ENCODE results near the gene TMEM165. TPM values are rescaled to one million over a fixed set of nuclear protein-coding genes. Genes with fewer than 3 reads are reported as not detected.

The TMEM165 gene
- total and polyA plus RNA-seq, 10 of the 15 experiments (the other 5 are each of a cell fraction or from before 2014, with no cell fraction given) = 18.3 to 141 (median 81.1) TPM

DNA sequence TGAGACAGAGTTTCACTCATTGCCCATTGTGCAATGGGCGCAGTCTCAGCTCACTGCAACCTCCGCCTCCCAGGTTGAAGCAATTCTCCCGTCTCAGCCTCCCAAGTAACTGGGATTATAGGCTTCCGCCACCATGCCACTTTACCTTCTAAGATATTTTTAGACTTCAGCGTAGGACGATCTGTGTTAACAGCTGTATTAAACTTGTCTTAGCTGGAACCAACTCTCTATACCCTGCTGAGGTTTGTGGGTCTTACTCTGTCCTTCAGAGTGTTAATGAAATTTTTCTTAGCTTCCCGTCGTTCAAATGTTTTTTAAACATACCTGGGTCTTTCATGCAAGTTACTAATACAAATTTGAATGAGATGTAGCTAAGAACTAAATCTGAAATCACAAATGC lies 14.7 kb downstream of the TMEM165 start:
- no peak overlapping the region for H2AFZ ChIP-seq (ENCODE audit: control insufficient read depth, low read depth, low read length)
- ChIA-PET RAD21 (ENCODE audit: unreplicated experiment) (interaction anchor here (0.7 to 4.0 kb wide), 7 partner anchors 13 to 537 kb away, joined by 3 to 41 read pairs (median 7); partner anchors contain the start of genes CLOCK and TMEM165), POLR2A (interaction anchor here (0.6 to 1.4 kb wide), 3 partner anchors 15 to 131 kb away, joined by 3 to 6 read pairs (median 4); partner anchors contain the start of gene TMEM165), SMC1A (ENCODE audit: uncharacterized antibody, unreplicated experiment) (interaction anchor here (0.9 to 4.3 kb wide), 11 partner anchors 11 to 892 kb away, joined by 3 to 36 read pairs (median 5); no protein-coding TSS in a partner anchor), CTCF (interaction anchor here (0.6 to 4.3 kb wide), 17 partner anchors 8 to 458 kb away, joined by 3 to 75 read pairs (median 9); partner anchors contain the start of genes CLOCK, SRD5A3 and TMEM165)
- H3K4me1 ChIP-seq (ENCODE audit: control insufficient read depth, insufficient read depth, low read length) = no peaks in the 10 kb centered on the region
- intact Hi-C loops (cut with micrococcal nuclease; ENCODE audit: unreplicated experiment) = no loop called here
- H3K9me3 ChIP-seq (replicated peaks; ENCODE audit: control insufficient read depth, insufficient read depth, low read length) = no peaks in the 10 kb centered on the region
- ATAC-seq = no peak
- no peak overlapping the region for H3K4me2 ChIP-seq (ENCODE audit: control insufficient read depth, insufficient read depth)
- in situ Hi-C loops (cut with MboI) = loop anchor here (25.0 kb wide), 1 partner anchor 452 kb away; the partner anchor contains the start of gene EXOC1
- WGBS (ENCODE audit: insufficient coverage, insufficient replicate concordance, low lambda C conversion rate, missing lambda C conversion rate) = 89% methylated on average over 8 of the region's 8 CpGs
- H3K36me3 ChIP-seq (ENCODE audit: control insufficient read depth in 2 of 2, insufficient read depth in 2 of 2, low read length in 1 of 2) = peaks cover 2 to 12% of the 10 kb centered on the region in 2 experiments; a peak in 3 of 4 replicates
- DNase-seq (ENCODE audit: low read depth, low spot score) = no peak
- H4K20me1 ChIP-seq (ENCODE audit: control insufficient read depth, insufficient read depth) = peaks cover 3% of the 10 kb centered on the region; the same call in 1 of the 2 replicates
- H3K79me2 ChIP-seq (ENCODE audit: control insufficient read depth, insufficient read depth, low read length) = peaks cover 58% of the 10 kb centered on the region
- FAIRE-seq = no peak
- no TSS peak for BruUV-seq (replicated peaks)
- no peaks in the 10 kb centered on the region for H3K27me3 ChIP-seq (replicated peaks in 1 of 2; ENCODE audit: control insufficient read depth in 2 of 2, insufficient read depth in 2 of 2, low read length in 1 of 2)
- H3K9ac ChIP-seq (ENCODE audit: control insufficient read depth, insufficient read depth, low read length) = no peak overlapping the region
- H3K27ac ChIP-seq (ENCODE audit: control insufficient read depth, insufficient read depth) = no peak overlapping the region
- no peak overlapping the region for H3K4me3 ChIP-seq
- TF ChIP-seq NKRF (conservative IDR thresholded peaks at IDR 0.05) = no peak
- TF ChIP-seq CREB1 (IDR thresholded peaks at IDR 0.05; ENCODE audit: low read depth) = no peak
- TF ChIP-seq, protein P1, sequence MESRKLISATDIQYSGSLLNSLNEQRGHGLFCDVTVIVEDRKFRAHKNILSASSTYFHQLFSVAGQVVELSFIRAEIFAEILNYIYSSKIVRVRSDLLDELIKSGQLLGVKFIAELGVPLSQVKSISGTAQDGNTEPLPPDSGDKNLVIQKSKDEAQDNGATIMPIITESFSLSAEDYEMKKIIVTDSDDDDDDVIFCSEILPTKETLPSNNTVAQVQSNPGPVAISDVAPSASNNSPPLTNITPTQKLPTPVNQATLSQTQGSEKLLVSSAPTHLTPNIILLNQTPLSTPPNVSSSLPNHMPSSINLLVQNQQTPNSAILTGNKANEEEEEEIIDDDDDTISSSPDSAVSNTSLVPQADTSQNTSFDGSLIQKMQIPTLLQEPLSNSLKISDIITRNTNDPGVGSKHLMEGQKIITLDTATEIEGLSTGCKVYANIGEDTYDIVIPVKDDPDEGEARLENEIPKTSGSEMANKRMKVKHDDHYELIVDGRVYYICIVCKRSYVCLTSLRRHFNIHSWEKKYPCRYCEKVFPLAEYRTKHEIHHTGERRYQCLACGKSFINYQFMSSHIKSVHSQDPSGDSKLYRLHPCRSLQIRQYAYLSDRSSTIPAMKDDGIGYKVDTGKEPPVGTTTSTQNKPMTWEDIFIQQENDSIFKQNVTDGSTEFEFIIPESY (IDR thresholded peaks at IDR 0.05) = no peak
- no peak for TF ChIP-seq NR2F1 (conservative IDR thresholded peaks at IDR 0.05)
- TF ChIP-seq KDM1A (IDR thresholded peaks at IDR 0.05; ENCODE audit: borderline replicate concordance) = no peak
- TF ChIP-seq ZBED1 (IDR thresholded peaks at IDR 0.05; ENCODE audit: borderline replicate concordance) = no peak
- TF ChIP-seq USF1 (IDR thresholded peaks at IDR 0.05; ENCODE audit: borderline replicate concordance, extremely low read length, insufficient read depth, low read depth, low read length) = no peak
- no peak for TF ChIP-seq NFIC (IDR thresholded peaks at IDR 0.05; ENCODE audit: low read depth, low read length)
- no peak for TF ChIP-seq FOXK2 (IDR thresholded peaks at IDR 0.05)
- TF ChIP-seq, protein P2, sequence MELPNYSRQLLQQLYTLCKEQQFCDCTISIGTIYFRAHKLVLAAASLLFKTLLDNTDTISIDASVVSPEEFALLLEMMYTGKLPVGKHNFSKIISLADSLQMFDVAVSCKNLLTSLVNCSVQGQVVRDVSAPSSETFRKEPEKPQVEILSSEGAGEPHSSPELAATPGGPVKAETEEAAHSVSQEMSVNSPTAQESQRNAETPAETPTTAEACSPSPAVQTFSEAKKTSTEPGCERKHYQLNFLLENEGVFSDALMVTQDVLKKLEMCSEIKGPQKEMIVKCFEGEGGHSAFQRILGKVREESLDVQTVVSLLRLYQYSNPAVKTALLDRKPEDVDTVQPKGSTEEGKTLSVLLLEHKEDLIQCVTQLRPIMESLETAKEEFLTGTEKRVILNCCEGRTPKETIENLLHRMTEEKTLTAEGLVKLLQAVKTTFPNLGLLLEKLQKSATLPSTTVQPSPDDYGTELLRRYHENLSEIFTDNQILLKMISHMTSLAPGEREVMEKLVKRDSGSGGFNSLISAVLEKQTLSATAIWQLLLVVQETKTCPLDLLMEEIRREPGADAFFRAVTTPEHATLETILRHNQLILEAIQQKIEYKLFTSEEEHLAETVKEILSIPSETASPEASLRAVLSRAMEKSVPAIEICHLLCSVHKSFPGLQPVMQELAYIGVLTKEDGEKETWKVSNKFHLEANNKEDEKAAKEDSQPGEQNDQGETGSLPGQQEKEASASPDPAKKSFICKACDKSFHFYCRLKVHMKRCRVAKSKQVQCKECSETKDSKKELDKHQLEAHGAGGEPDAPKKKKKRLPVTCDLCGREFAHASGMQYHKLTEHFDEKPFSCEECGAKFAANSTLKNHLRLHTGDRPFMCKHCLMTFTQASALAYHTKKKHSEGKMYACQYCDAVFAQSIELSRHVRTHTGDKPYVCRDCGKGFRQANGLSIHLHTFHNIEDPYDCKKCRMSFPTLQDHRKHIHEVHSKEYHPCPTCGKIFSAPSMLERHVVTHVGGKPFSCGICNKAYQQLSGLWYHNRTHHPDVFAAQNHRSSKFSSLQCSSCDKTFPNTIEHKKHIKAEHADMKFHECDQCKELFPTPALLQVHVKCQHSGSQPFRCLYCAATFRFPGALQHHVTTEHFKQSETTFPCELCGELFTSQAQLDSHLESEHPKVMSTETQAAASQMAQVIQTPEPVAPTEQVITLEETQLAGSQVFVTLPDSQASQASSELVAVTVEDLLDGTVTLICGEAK (IDR thresholded peaks at IDR 0.05; ENCODE audit: borderline replicate concordance) = no peak
- TF ChIP-seq CBFB (IDR thresholded peaks at IDR 0.05; ENCODE audit: low read depth) = no peak
- TF ChIP-seq, protein P3, sequence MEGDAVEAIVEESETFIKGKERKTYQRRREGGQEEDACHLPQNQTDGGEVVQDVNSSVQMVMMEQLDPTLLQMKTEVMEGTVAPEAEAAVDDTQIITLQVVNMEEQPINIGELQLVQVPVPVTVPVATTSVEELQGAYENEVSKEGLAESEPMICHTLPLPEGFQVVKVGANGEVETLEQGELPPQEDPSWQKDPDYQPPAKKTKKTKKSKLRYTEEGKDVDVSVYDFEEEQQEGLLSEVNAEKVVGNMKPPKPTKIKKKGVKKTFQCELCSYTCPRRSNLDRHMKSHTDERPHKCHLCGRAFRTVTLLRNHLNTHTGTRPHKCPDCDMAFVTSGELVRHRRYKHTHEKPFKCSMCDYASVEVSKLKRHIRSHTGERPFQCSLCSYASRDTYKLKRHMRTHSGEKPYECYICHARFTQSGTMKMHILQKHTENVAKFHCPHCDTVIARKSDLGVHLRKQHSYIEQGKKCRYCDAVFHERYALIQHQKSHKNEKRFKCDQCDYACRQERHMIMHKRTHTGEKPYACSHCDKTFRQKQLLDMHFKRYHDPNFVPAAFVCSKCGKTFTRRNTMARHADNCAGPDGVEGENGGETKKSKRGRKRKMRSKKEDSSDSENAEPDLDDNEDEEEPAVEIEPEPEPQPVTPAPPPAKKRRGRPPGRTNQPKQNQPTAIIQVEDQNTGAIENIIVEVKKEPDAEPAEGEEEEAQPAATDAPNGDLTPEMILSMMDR (IDR thresholded peaks at IDR 0.05 in 2 of 3, conservative IDR thresholded peaks at IDR 0.05 in 1 of 3; ENCODE audit: control insufficient read depth in 2 of 3, extremely low read depth in 1 of 3, insufficient read depth in 1 of 3, low read depth in 3 of 3, low read length in 3 of 3) = no peak
